ENCODE data around the gene RIPOR3.
"Not testable (repeated sequence)": the region's sequence is repeated elsewhere in the genome, so short reads cannot be mapped to it uniquely, and the experiment has no call there.

The RIPOR3 gene

GRCh38 chr20:50701041-50701963 is 10.0 kb upstream of the RIPOR3 start:
- DNase-seq, result no peak

- no peak for DNase-seq
These were observed 8.3 kb upstream of the RIPOR3 start for GRCh38 chr20:50699688-50700087.

GRCh38 chr20:50698255-50698654 is 6.9 kb upstream of the RIPOR3 start:
- DNase-seq, result not testable (repeated sequence)

GRCh38 chr20:50695135-50695872 is 4.0 kb upstream of the RIPOR3 start:
- DNase-seq, result no peak

- no peak for DNase-seq
These were observed 3.2 kb upstream of the RIPOR3 start for GRCh38 chr20:50694379-50695134.

- no peak for DNase-seq
These were observed 1.7 kb upstream of the RIPOR3 start for GRCh38 chr20:50693001-50693400.

GRCh38 chr20:50692552-50692933 is 1.2 kb upstream of the RIPOR3 start:
- DNase-seq, result no peak

GRCh38 chr20:50691573-50692551 is 520 bp upstream of the RIPOR3 start:
- DNase-seq, result no peak

GRCh38 chr20:50689864-50690649 is 1.3 kb downstream of the RIPOR3 start:
- DNase-seq, result no peak

- DNase-seq, result no peak
These were observed 2.9 kb downstream of the RIPOR3 start for GRCh38 chr20:50688256-50688975.

DNA sequence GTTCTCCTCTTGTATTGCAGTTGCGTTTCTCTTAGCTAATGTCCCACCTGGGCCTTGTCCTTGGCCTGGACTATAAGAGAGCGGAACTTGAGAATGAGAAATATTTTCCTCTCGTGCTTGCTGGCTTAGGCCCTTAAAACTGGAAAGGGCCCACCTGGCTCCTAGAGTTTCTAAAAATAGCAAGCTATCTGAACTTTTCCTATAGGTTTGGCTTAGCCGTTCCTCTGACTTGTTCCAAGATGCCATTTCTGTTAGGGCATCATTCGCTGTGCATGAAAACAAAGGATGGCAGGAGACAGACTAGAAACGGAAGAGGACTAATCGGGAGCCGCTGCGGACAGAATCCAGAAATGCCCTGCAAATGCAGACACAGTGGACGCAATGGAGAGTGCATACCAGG is 4.5 kb downstream of the RIPOR3 start:
- DNase-seq, result no peak

GRCh38 chr20:50683570-50683969 is 7.8 kb downstream of the RIPOR3 start:
- DNase-seq, result no peak

GRCh38 chr20:50682947-50683530 is 8.3 kb downstream of the RIPOR3 start:
- no peak for DNase-seq

DNA sequence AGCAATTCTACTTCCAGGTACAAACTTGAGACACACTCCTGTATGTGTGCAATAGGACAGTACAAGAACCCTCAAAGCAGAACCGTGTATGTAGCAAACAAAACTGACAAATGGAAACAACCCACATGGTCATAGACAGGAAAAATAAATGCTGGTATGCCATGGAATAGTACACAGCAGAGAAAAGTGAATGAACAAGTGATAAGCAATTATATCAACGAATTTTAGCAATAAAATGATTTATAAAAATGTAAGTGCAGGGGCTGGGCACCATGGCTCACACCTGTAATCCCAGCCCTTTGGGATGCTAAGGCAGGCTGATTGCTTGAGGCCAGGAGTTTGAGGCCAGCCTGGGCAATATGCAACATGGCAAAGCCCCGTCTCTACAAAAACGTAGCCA is 9.3 kb downstream of the RIPOR3 start:
- no peak for DNase-seq

DNA sequence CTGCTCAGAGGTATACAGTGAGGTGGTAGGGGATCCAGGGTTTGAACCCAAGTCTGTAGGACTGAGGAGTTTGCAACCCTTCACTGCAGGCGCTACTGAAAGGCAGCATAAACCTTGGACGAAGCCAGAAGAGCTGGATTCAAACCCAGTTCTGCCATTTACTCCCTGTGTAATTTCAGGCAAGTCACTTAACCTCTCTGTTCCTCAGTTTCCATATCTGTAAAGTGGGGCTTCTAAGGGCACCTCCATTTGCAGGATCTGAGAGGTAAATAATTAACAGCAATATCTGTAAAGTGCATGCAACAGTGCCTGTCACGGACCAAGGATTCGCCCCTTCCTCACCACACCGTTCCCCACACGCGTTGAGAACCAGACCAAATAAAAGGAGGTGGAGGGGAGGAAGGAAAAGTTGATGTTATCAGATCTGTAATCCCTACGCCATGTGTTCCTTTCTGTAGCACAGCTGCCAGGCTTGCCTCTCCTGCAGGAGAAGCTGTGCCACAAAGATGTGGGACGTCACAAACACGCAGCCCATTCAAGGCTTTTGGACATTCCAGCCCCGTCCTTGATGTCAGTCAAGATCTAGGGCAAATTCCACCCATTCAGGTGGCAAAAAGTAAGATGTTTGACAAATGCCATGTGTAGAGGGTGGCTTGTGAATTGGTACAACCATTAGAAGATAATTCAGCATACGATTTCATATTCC is 9.8 kb downstream of the RIPOR3 start:
- no peak for DNase-seq

- DNase-seq, result no peak
These were observed 11.0 kb downstream of the RIPOR3 start for GRCh38 chr20:50680105-50680960.

- DNase-seq, result no peak
These were observed 11.6 kb downstream of the RIPOR3 start for GRCh38 chr20:50679753-50680104.

DNA sequence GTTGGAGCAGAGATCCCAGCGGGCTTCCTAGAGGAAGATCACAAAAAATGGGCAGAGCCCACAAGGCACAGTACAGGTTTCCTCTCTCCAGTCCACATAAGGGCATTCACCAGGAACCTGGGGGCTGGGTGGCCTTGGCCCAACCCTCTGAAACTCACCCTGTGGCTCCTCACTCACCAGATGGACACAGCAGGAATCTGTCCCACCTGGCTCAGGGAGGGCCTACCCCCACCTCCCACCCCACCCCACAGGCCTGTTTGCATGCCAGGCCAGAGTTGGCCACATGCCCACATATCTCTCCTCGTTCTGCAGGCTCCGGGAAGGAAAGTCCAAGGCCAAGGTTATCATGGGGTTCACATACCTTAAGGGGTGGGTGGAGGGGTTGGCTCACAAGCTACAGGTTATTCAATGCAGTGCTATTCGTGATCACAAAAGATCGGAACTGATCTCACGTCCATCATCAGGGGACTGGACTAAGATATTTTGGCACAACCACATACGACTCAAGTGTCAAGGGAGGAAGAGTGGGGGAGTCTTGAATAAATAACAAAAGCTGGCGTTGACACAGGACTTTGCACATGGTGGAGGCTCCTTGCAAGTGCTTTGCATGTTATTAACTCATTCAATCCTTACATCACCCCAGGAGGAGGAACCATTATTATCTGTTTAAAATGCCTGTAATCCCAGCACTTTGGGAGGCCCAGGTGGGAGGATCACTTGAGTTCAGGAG is 13.0 kb downstream of the RIPOR3 start:
- no peak for DNase-seq

All from T-helper 1 cell (primary cell).